GM23338 (cell line): ENCODE results near the gene PPP1R9A. TPM values are rescaled to one million over a fixed set of nuclear protein-coding genes. Genes with fewer than 3 reads are reported as not detected.

Experiments used
- CREB1 ChIP-seq: fragments of 250-450 bp; sonication (Bioruptor Pico); IDR thresholded peaks from 2 replicates; pipeline ENCODE4 v1.5.0; 2020; ENCODE audit warnings: low read depth, mild to moderate bottlenecking, moderate library complexity
- CTCF ChIP-seq, 2 experiments: fragments of 200-600 bp in 1 of 2; sonication (generic) in 1 of 2; conservative IDR thresholded peaks; 2 replicates each; pipeline versions ENCODE4 v1.5.1 to v1.6.1; 2016 to 2017; ENCODE audit warnings: antibody characterized with exemption in 2 of 2, low read depth in 2 of 2, mild to moderate bottlenecking in 2 of 2, moderate library complexity in 1 of 2
- EZH2phosphoT487 ChIP-seq: fragments of 200-600 bp; sonication (generic); IDR thresholded peaks from one replicate; pipeline ENCODE4 v1.8.1; 2018; ENCODE audit warnings: antibody characterized with exemption; ENCODE audit not compliant: unreplicated experiment
- POLR2AphosphoS5 ChIP-seq: IDR thresholded peaks from 2 replicates; pipeline ENCODE4 v1.6.1; 2016; ENCODE audit warnings: antibody characterized with exemption, low read depth
- STAT1 ChIP-seq: IDR thresholded peaks from one replicate; pipeline ENCODE4 v1.6.1; 2016; ENCODE audit warnings: antibody characterized with exemption; ENCODE audit not compliant: unreplicated experiment
- ZNF114 ChIP-seq: fragments of 250-450 bp; sonication (Bioruptor Pico); IDR thresholded peaks from 2 replicates; pipeline ENCODE4 v1.5.0; 2020; ENCODE audit warnings: mild to moderate bottlenecking, moderate library complexity
- ZNF331 ChIP-seq: fragments of 250-450 bp; sonication (Bioruptor Pico); IDR thresholded peaks from 2 replicates; pipeline ENCODE4 v1.5.0; 2020; ENCODE audit warnings: low read depth, mild to moderate bottlenecking, moderate library complexity
- ZNF462 ChIP-seq: fragments of 250-450 bp; sonication (Bioruptor Pico); IDR thresholded peaks from 2 replicates; pipeline ENCODE4 v1.5.0; 2020; ENCODE audit warnings: mild to moderate bottlenecking, moderate library complexity
- polyA plus RNA-seq: library from polyadenylated mRNA; unstranded; fragments of >200 nt; fragmentation: Nextera tagmentation; extraction: Ambion mirVana; gene quantifications from 2 replicates; pipeline ENCODE4 v1.2.1, GENCODE V29; 2016
- total RNA-seq: library from RNA; depleted of rRNA; stranded (reverse); fragments of >200 nt; shearing (Covaris generic); gene quantifications from 2 replicates; pipeline ENCODE4 v1.2.3, GENCODE V29; 2014
- TF ChIP-seq, protein P1 (sequence below): IDR thresholded peaks from 2 replicates; pipeline ENCODE4 v1.6.1; 2016; ENCODE audit warnings: antibody characterized with exemption

Gene PPP1R9A
- total and polyA plus RNA-seq, 2 experiments from 2014 or later: 10.6 to 31.8 TPM

DNA sequence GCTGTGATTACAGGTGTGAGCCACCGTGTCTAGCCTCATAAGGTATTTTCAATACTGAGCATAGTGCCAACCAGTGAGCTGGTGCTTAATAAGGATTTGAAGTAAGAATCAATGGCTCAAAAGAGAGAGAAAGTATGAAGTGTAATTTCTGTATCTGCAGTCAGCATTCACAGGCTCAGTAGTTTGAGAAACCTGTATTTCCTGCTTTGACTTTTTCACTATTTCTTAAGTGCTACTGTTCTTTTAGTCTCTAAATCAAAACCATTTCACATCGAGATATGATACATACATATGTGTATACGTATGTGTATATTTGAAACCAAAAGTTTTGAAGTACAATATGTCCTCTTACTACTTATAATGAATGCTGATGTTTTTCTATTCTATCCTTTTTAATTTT, 189.9 kb downstream of the PPP1R9A start (continued):
- TF ChIP-seq ZNF462 (CRISPR knock-in tag) (no peak), EZH2phosphoT487 (no peak), ZNF331 (CRISPR knock-in tag) (no peak), POLR2AphosphoS5 (no peak), ZNF114 (CRISPR knock-in tag) (no peak), CREB1 (CRISPR knock-in tag) (no peak), STAT1 (no peak), CTCF (conservative IDR thresholded peaks at IDR 0.05; ENCODE audit: low read depth in 2 of 2) (no peak)
- TF ChIP-seq, protein P1, sequence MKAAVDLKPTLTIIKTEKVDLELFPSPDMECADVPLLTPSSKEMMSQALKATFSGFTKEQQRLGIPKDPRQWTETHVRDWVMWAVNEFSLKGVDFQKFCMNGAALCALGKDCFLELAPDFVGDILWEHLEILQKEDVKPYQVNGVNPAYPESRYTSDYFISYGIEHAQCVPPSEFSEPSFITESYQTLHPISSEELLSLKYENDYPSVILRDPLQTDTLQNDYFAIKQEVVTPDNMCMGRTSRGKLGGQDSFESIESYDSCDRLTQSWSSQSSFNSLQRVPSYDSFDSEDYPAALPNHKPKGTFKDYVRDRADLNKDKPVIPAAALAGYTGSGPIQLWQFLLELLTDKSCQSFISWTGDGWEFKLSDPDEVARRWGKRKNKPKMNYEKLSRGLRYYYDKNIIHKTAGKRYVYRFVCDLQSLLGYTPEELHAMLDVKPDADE: no peak
